Measurements from ENCODE around the gene PAXX.

DNA sequence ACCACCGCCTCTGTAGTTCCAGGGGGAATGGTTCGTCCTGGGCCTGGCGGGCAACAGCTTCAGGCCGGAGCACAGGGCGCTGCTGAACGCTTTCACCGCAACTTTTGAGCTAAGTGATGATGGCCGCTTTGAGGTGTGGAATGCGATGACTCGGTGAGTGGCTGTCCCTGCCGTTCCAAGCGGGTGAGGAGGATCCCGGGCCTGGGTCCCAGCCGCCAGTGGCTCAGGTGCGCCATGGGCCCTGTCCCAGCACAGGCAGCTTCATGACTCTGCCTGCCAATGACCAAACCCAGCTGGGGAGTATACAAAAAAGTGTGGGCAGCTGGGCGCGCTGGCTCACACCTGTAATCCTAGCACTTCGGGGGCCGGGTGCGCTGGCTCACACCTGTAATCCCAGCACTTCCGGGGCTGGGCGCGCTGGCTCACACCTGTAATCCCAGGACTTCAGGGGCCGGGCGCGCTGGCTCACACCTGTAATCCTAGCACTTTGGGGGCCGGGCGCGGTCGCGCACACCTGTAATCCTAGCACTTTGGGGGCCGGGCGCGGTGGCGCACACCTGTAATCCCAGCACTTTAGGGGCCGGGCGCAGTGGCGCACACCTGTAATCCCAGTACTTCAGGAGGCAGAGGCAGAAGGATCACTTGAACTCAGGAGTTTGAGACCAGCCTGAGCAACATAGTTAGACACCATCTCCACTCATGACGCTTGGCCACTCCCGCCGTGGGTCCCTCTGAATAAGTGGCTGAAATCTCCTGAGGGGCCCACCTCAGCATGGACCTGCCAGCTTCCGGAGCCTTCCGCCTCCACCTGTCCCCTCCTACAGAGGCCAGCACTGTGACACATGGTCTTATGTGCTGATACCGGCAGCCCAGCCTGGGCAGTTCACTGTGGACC is 39.1 kb upstream of the PAXX start:
- TF ChIP-seq POLR2A (IDR thresholded peaks at IDR 0.05; ENCODE audit: low read depth, low read length): no peak
- TF ChIP-seq PAX5 (IDR thresholded peaks at IDR 0.05; ENCODE audit: insufficient read depth, low read length, severe bottlenecking): no peak
- no peak for TF ChIP-seq POLR2AphosphoS5 (IDR thresholded peaks at IDR 0.05; ENCODE audit: low read depth, low read length)

Measured in GM12891 (cell line).